NCI-H446 (cell line): Measurements from ENCODE around the gene COMMD9.

Source experiments
- DNase-seq, 2 experiments: peaks; one replicate each; lab custom pipeline; 2025; lab: John Stamatoyannopoulos, UW

COMMD9 gene

GRCh38 chr11:36222831-36223635, 66.2 kb downstream of the COMMD9 start:
- DNase-seq = peak; percentile 20 to 58
